Measurements from ENCODE around the gene AHCYL2. TPM values are rescaled to one million over a fixed set of nuclear protein-coding genes. Genes with fewer than 3 reads are reported as not detected.

AHCYL2 gene
- total RNA-seq, 1 donor from 2014 or later = 11.0 TPM

- no peaks in the 10 kb centered on the region for H3K4me1 Mint-ChIP-seq (ENCODE audit: low read depth)
- no peaks in the 10 kb centered on the region for H3K27me3 Mint-ChIP-seq (ENCODE audit: low read depth)
- H3K9me3 Mint-ChIP-seq (ENCODE audit: low read depth) = no peaks in the 10 kb centered on the region
- H3K36me3 Mint-ChIP-seq (ENCODE audit: low read depth) = peaks cover 4% of the 10 kb centered on the region
- H3K4me3 Mint-ChIP-seq (ENCODE audit: unreplicated experiment) = no peak overlapping the region
- no peak for DNase-seq (ENCODE audit: low spot score)
- no peak for TF ChIP-seq CTCF (IDR thresholded peaks at IDR 0.05)
- H3K27ac Mint-ChIP-seq (ENCODE audit: unreplicated experiment) = peak overlapping the region; percentile 78
Measured at GRCh38 chr7:129205126-129205818, 19.6 kb upstream of the AHCYL2 start.

GRCh38 chr7:129205987-129206785, 18.6 kb upstream of the AHCYL2 start:
- H3K27ac Mint-ChIP-seq (ENCODE audit: unreplicated experiment) = no peak overlapping the region
- no peaks in the 10 kb centered on the region for H3K4me1 Mint-ChIP-seq (ENCODE audit: low read depth)
- H3K27me3 Mint-ChIP-seq (ENCODE audit: low read depth) = no peaks in the 10 kb centered on the region
- peaks cover 8% of the 10 kb centered on the region for H3K36me3 Mint-ChIP-seq (ENCODE audit: low read depth)
- DNase-seq (ENCODE audit: low spot score) = no peak
- no peak overlapping the region for H3K4me3 Mint-ChIP-seq (ENCODE audit: unreplicated experiment)
- no peak for TF ChIP-seq CTCF (IDR thresholded peaks at IDR 0.05)
- H3K9me3 Mint-ChIP-seq (ENCODE audit: low read depth) = no peaks in the 10 kb centered on the region

DNA sequence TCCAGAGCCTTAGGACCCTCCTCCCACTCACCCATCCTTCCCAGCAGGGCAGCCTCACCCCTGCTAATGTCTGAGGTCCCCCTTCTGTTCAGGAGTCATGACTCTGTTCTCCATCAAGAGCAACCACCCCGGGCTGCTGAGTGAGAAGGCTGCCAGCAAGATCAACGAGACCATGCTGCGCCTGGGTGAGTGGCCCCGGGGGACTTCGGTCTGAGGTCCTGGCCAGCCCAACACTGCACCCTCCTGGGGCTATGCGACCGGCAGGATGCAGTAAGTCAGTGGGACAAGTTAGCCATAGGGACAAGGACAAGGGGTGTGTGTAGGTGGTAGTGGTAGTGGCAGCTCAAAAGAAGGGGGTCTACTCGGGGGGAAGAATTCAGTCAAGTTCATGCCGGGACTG, 16.2 kb upstream of the AHCYL2 start:
- Mint-ChIP-seq H3K27me3 (ENCODE audit: low read depth) (no peaks in the 10 kb centered on the region), H3K36me3 (ENCODE audit: low read depth) (peaks cover 15% of the 10 kb centered on the region), H3K9me3 (ENCODE audit: low read depth) (no peaks in the 10 kb centered on the region), H3K4me1 (ENCODE audit: low read depth) (no peaks in the 10 kb centered on the region), H3K4me3 (ENCODE audit: unreplicated experiment) (no peak overlapping the region), H3K27ac (ENCODE audit: unreplicated experiment) (no peak overlapping the region)
- TF ChIP-seq CTCF (IDR thresholded peaks at IDR 0.05) = no peak
- DNase-seq (ENCODE audit: low spot score) = no peak

- H3K27ac Mint-ChIP-seq (ENCODE audit: unreplicated experiment) = no peak overlapping the region
Measured at GRCh38 chr7:129209067-129209926, 15.5 kb upstream of the AHCYL2 start.

More at GRCh38 chr7:129209067-129209926, 15.5 kb upstream of the AHCYL2 start:
- DNase-seq (ENCODE audit: low spot score) = no peak
- Mint-ChIP-seq H3K4me1 (ENCODE audit: low read depth) (no peaks in the 10 kb centered on the region), H3K9me3 (ENCODE audit: low read depth) (no peaks in the 10 kb centered on the region), H3K4me3 (ENCODE audit: unreplicated experiment) (no peak overlapping the region), H3K36me3 (ENCODE audit: low read depth) (peaks cover 15% of the 10 kb centered on the region), H3K27me3 (ENCODE audit: low read depth) (no peaks in the 10 kb centered on the region)
- TF ChIP-seq CTCF (IDR thresholded peaks at IDR 0.05) = no peak

Data from chondrocyte (in vitro differentiated cells).